Liver (tissue), 3 donors: ENCODE data around the gene ARFGAP1.

Experiments used
- FOXA1 ChIP-seq: IDR thresholded peaks from 2 replicates; pipeline ENCODE4 v1.6.1; 2016; ENCODE audit warnings: antibody characterized with exemption
- JUND ChIP-seq, 2 donors: IDR thresholded peaks; 2 replicates each; pipeline ENCODE4 v1.6.1; 2016; ENCODE audit warnings: antibody characterized with exemption in 2 of 2
- RAD21 ChIP-seq, 2 donors: IDR thresholded peaks; 2 replicates each; pipeline ENCODE4 v1.6.1; 2016; ENCODE audit warnings: antibody characterized with exemption in 2 of 2, mild to moderate bottlenecking in 2 of 2
- REST ChIP-seq: IDR thresholded peaks from 2 replicates; pipeline ENCODE4 v1.6.1; 2016; ENCODE audit warnings: antibody characterized with exemption, mild to moderate bottlenecking
- RXRA ChIP-seq, 2 donors: IDR thresholded peaks; 2 replicates each; pipeline ENCODE4 v1.6.1; 2017 to 2018; ENCODE audit warnings: antibody characterized with exemption in 2 of 2, mild to moderate bottlenecking in 1 of 2
- SP1 ChIP-seq: IDR thresholded peaks from 2 replicates; pipeline ENCODE4 v1.6.1; 2018; ENCODE audit warnings: antibody characterized with exemption, mild to moderate bottlenecking
- TAF1 ChIP-seq: conservative IDR thresholded peaks from 2 replicates; pipeline ENCODE4 v1.6.1; 2016; ENCODE audit warnings: antibody characterized with exemption, mild to moderate bottlenecking
- YY1 ChIP-seq: IDR thresholded peaks from 2 replicates; pipeline ENCODE4 v1.6.1; 2016; ENCODE audit warnings: antibody characterized with exemption, mild to moderate bottlenecking
- ZBTB33 ChIP-seq: IDR thresholded peaks from 2 replicates; pipeline ENCODE4 v1.6.1; 2016; ENCODE audit warnings: antibody characterized with exemption
- TF ChIP-seq, protein P1 (sequence below): fragments of 150-350 bp; IDR thresholded peaks from 2 replicates; pipeline ENCODE4 v1.5.1; 2017; ENCODE audit warnings: improper control_type of control experiment, low read depth, low read length; ENCODE audit not compliant: missing input control
- TF ChIP-seq, protein P2 (sequence below): IDR thresholded peaks from 2 replicates; pipeline ENCODE4 v1.6.1; 2016; ENCODE audit warnings: antibody characterized with exemption
- donor health status: healthy.
- donor health status: healthy.

DNA sequence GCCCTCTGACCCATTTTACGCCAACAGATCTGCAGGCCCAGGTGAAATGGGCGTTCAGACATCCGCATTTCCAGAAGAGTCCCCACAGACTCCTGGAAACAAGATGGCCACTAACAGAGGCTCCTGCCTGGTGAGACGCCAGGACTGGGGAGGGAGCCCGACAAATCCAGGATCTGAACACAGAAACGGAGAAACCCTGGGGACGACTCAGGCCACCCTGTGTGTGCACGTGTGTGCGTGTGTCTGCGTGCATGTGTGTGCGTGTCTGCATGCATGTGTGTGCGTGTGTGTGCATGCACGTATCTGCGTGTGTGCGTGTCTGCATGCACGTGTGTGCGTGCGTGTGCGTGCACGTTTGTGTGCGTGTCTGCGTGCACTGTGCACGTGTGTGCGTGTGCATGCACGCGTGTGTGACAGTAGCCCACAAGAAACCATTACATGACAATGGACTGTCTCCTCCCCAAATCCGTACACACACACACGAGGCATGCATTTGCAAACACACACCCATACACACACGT lies 63.7 kb downstream of the ARFGAP1 start:
- TF ChIP-seq SP1, result no peak
- TF ChIP-seq, protein P1, sequence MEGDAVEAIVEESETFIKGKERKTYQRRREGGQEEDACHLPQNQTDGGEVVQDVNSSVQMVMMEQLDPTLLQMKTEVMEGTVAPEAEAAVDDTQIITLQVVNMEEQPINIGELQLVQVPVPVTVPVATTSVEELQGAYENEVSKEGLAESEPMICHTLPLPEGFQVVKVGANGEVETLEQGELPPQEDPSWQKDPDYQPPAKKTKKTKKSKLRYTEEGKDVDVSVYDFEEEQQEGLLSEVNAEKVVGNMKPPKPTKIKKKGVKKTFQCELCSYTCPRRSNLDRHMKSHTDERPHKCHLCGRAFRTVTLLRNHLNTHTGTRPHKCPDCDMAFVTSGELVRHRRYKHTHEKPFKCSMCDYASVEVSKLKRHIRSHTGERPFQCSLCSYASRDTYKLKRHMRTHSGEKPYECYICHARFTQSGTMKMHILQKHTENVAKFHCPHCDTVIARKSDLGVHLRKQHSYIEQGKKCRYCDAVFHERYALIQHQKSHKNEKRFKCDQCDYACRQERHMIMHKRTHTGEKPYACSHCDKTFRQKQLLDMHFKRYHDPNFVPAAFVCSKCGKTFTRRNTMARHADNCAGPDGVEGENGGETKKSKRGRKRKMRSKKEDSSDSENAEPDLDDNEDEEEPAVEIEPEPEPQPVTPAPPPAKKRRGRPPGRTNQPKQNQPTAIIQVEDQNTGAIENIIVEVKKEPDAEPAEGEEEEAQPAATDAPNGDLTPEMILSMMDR, result no peak
- no peak for TF ChIP-seq TAF1
- no peak for TF ChIP-seq ZBTB33
- TF ChIP-seq JUND (IDR thresholded peaks at IDR 0.05), result no peak
- TF ChIP-seq RAD21 (IDR thresholded peaks at IDR 0.05), result no peak
- no peak for TF ChIP-seq REST
- TF ChIP-seq, protein P2, sequence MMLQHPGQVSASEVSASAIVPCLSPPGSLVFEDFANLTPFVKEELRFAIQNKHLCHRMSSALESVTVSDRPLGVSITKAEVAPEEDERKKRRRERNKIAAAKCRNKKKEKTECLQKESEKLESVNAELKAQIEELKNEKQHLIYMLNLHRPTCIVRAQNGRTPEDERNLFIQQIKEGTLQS, result no peak
- no peak for TF ChIP-seq YY1
- TF ChIP-seq RXRA (IDR thresholded peaks at IDR 0.05), result no peak
- no peak for TF ChIP-seq FOXA1
